SK-N-SH (cell line): Measurements from ENCODE around the gene CARMIL3. TPM values are rescaled to one million over a fixed set of nuclear protein-coding genes. Genes with fewer than 3 reads are reported as not detected.

ENCODE experiments used
- CTCF ChIA-PET: fragments of 300-600, 350-600 bp; formaldehyde crosslinking; extraction: SDS; loops from one replicate; lab custom pipeline; 2021; lab: Yijun Ruan, JAX
- POLR2A ChIA-PET: fragments of 350-600 bp; sonication (Branson Sonifier 250); formaldehyde crosslinking; extraction: SDS; loops from one replicate; lab custom pipeline; 2020; ENCODE audit warnings: antibody characterized with exemption, inconsistent platforms; lab: Yijun Ruan, JAX
- DNase-seq: peaks from one replicate; pipeline ENCODE4 v3.0.0; 2012
- H2AFZ ChIP-seq: fragments of 200-600 bp; sonication (generic); 2 replicates; pipeline ENCODE4 v1.8.1; 2016; ENCODE audit warnings: antibody characterized with exemption, mild to moderate bottlenecking, low read depth
- H3F3A ChIP-seq: fragments of 200-600 bp; sonication (generic); replicated peaks from 2 replicates; pipeline ENCODE3; 2016; ENCODE audit warnings: antibody characterized with exemption, mild to moderate bottlenecking; ENCODE audit not compliant: insufficient read depth
- H3K27ac ChIP-seq, 2 experiments: fragments of 200-500 bp in 1 of 2; fragments of 200-600 bp in 1 of 2; sonication (Bioruptor generic) in 1 of 2; sonication (generic), shearing (Covaris generic) in 1 of 2; 2 replicates each; pipeline versions ENCODE4 v1.5.1 to v1.6.1; 2014 to 2016; ENCODE audit warnings: low read depth in 2 of 2, inconsistent platforms in 1 of 2, low read length in 1 of 2, mild to moderate bottlenecking in 1 of 2, mixed read lengths in 1 of 2
- H3K27me3 ChIP-seq: fragments of 200-600 bp; sonication (generic), shearing (Covaris generic); 2 replicates; pipeline ENCODE4 v1.6.1; 2016; ENCODE audit warnings: mixed run types; ENCODE audit not compliant: insufficient read depth
- H3K36me3 ChIP-seq, 2 experiments: fragments of 200-500 bp in 1 of 2; fragments of 200-600 bp in 1 of 2; sonication (Bioruptor generic) in 1 of 2; sonication (generic) in 1 of 2; replicated peaks in 1 of 2; 2 replicates each; pipeline versions ENCODE3 to v1.5.1; 2014 to 2016; ENCODE audit warnings: low read length in 1 of 2, mild to moderate bottlenecking in 1 of 2; ENCODE audit not compliant: insufficient read depth in 2 of 2, control insufficient read depth in 1 of 2
- H3K4me1 ChIP-seq, 2 experiments: fragments of 200-500 bp in 1 of 2; fragments of 200-600 bp in 1 of 2; sonication (Bioruptor generic) in 1 of 2; sonication (generic), shearing (Covaris generic) in 1 of 2; 2 replicates each; pipeline versions ENCODE4 v1.5.1 to v1.6.1; 2014 to 2016; ENCODE audit warnings: low read depth in 1 of 2, low read length in 1 of 2, mixed run types in 1 of 2; ENCODE audit not compliant: insufficient read depth in 2 of 2, control insufficient read depth in 1 of 2
- H3K4me2 ChIP-seq: fragments of 200-600 bp; sonication (generic), shearing (Covaris generic); 2 replicates; pipeline ENCODE4 v1.6.1; 2017; ENCODE audit warnings: mixed run types
- H3K4me3 ChIP-seq, 2 experiments: fragments of 200-500 bp in 1 of 2; fragments of 200-600 bp in 1 of 2; sonication (Bioruptor generic) in 1 of 2; sonication (generic), shearing (Covaris generic) in 1 of 2; 2 replicates each; pipeline versions ENCODE4 v1.5.1 to v1.8.1; 2014 to 2016; ENCODE audit warnings: low read depth in 2 of 2, inconsistent platforms in 1 of 2, low read length in 1 of 2, mild to moderate bottlenecking in 1 of 2, mixed read lengths in 1 of 2, moderate library complexity in 1 of 2
- H3K79me2 ChIP-seq: fragments of 200-600 bp; sonication (generic); 2 replicates; pipeline ENCODE4 v1.8.1; 2017; ENCODE audit warnings: mild to moderate bottlenecking; ENCODE audit not compliant: insufficient read depth
- H3K9ac ChIP-seq: fragments of 200-600 bp; sonication (generic); 2 replicates; pipeline ENCODE4 v1.6.1; 2017; ENCODE audit warnings: mixed run types
- H3K9me2 ChIP-seq: fragments of 200-600 bp; sonication (generic); 2 replicates; pipeline ENCODE4 v1.6.1; 2017; ENCODE audit warnings: mixed run types
- H3K9me3 ChIP-seq: fragments of 200-600 bp; sonication (generic); 2 replicates; pipeline ENCODE4 v1.6.1; 2017; ENCODE audit warnings: mixed run types, mild to moderate bottlenecking, moderate library complexity
- H4K20me1 ChIP-seq: fragments of 200-600 bp; sonication (generic); 2 replicates; pipeline ENCODE4 v1.6.1; 2017; ENCODE audit warnings: mild to moderate bottlenecking, mixed run types; ENCODE audit not compliant: insufficient read depth
- ELF1 ChIP-seq: IDR thresholded peaks from 2 replicates; pipeline ENCODE4 v1.4.0; 2012
- EP300 ChIP-seq, 2 experiments: IDR thresholded peaks; 2 replicates each; pipeline versions ENCODE4 v1.4.0 to v1.6.1; 2012; ENCODE audit warnings: borderline replicate concordance in 1 of 2, low read depth in 1 of 2, low read length in 1 of 2
- FOXJ3 ChIP-seq: sonication (generic); formaldehyde crosslinking; IDR thresholded peaks from 2 replicates; pipeline ENCODE4 v1.5.1; 2020; ENCODE audit warnings: mild to moderate bottlenecking, missing genetic modification reagents
- JUND ChIP-seq: IDR thresholded peaks from 2 replicates; pipeline ENCODE4 v1.4.0; 2012
- POLR2AphosphoS5 ChIP-seq: IDR thresholded peaks from 2 replicates; pipeline ENCODE4 v1.6.1; 2012; ENCODE audit warnings: low read depth, low read length
- RFX5 ChIP-seq: IDR thresholded peaks from 2 replicates; pipeline ENCODE4 v1.6.1; 2012; ENCODE audit warnings: mild to moderate bottlenecking, improper control_type of control experiment, low read length
- SIN3A ChIP-seq: IDR thresholded peaks from 2 replicates; pipeline ENCODE4 v1.6.1; 2012; ENCODE audit warnings: low read depth, mild to moderate bottlenecking, low read length, moderate library complexity, borderline replicate concordance
- TEAD4 ChIP-seq: IDR thresholded peaks from 2 replicates; pipeline ENCODE4 v1.4.0; 2012; ENCODE audit warnings: mild to moderate bottlenecking, borderline replicate concordance; ENCODE audit not compliant: insufficient read depth
- YY1 ChIP-seq: IDR thresholded peaks from 2 replicates; pipeline ENCODE4 v1.4.0; 2012; ENCODE audit warnings: low read depth, mild to moderate bottlenecking
- WGBS: methylation state at CpG from one replicate; pipeline ENCODE4 v1.1.6; 2017; ENCODE audit warnings: low lambda C conversion rate; 5-methylcytosine and 5-hydroxymethylcytosine counted together
- polyA plus RNA-seq, 3 experiments: library from polyadenylated mRNA; depleted of rRNA; stranded (reverse); fragments of >200 nt; gene quantifications; 2 replicates each; pipeline ENCODE4 v1.2.3, GENCODE V29; 2012
- TF ChIP-seq, protein P1 (sequence below): fragments of 200-600 bp; sonication (generic); IDR thresholded peaks from 2 replicates; pipeline ENCODE4 v1.6.1; 2017; ENCODE audit warnings: antibody characterized with exemption, mild to moderate bottlenecking, moderate library complexity
- TF ChIP-seq, protein P2 (sequence below): fragments of 150-350 bp; IDR thresholded peaks from 2 replicates; pipeline ENCODE4 v1.6.1; 2017; ENCODE audit warnings: antibody characterized with exemption, low read length, low read depth, borderline replicate concordance

The CARMIL3 gene
- polyA plus RNA-seq, 1 of the 3 experiments (the other 2 are of a cell fraction), result 0.43 TPM

DNA sequence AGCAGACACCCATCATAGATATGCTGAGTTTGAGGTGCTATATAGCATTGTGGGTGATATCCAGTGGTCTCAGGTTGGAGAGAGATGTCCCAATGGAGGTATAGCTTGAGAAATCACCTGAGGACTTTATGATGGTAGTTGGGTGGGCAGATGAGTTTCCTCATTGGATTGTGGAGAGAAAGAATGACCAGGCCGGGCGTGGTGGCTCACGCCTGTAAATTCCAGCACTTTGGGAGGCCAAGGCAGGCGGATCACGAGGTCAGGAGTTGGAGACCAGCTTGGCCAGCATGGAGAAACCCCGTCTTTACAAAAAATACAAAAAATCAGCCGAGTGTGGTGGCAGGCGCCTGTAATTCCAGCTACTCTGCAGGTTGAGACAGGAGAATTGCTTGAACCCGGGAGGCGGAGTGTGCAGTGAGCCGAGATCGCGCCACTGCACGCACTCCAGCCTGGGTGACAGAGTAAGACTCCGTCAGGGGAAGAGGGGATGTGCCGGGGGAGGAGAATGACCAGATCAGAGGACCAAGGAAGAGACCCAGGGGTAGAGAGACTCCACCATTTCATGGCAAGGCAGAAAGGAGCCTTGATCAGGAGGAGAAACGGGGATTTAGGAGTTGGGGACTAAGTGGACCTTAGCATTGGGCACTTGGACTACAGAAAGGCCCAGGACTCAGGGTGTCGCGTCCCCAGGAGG, 41.5 kb downstream of the CARMIL3 start:
- Histone ChIP-seq H3K9me3 (no peaks in the 10 kb centered on the region), H3K9ac (0 out of 2 replicates have a peak overlapping the region, but pooled peaks have one; percentile 92), H3K4me1 (peaks cover 12 to 19% of the 10 kb centered on the region in 2 experiments; a peak in 2 of 4 replicates), H3K79me2 (peaks cover 16% of the 10 kb centered on the region)
- no peak for TF ChIP-seq TEAD4
- no peak for TF ChIP-seq SIN3A
- no peak for TF ChIP-seq FOXJ3 (CRISPR knock-in tag)
- TF ChIP-seq, protein P1, sequence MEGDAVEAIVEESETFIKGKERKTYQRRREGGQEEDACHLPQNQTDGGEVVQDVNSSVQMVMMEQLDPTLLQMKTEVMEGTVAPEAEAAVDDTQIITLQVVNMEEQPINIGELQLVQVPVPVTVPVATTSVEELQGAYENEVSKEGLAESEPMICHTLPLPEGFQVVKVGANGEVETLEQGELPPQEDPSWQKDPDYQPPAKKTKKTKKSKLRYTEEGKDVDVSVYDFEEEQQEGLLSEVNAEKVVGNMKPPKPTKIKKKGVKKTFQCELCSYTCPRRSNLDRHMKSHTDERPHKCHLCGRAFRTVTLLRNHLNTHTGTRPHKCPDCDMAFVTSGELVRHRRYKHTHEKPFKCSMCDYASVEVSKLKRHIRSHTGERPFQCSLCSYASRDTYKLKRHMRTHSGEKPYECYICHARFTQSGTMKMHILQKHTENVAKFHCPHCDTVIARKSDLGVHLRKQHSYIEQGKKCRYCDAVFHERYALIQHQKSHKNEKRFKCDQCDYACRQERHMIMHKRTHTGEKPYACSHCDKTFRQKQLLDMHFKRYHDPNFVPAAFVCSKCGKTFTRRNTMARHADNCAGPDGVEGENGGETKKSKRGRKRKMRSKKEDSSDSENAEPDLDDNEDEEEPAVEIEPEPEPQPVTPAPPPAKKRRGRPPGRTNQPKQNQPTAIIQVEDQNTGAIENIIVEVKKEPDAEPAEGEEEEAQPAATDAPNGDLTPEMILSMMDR, result no peak
- no peak for TF ChIP-seq ELF1
- TF ChIP-seq POLR2AphosphoS5, result no peak
- no peak for TF ChIP-seq RFX5
- no peak for TF ChIP-seq YY1
- no peak for TF ChIP-seq JUND
- TF ChIP-seq EP300 (IDR thresholded peaks at IDR 0.05; ENCODE audit: borderline replicate concordance in 1 of 2, low read depth in 1 of 2, low read length in 1 of 2), result no peak
- TF ChIP-seq, protein P2, sequence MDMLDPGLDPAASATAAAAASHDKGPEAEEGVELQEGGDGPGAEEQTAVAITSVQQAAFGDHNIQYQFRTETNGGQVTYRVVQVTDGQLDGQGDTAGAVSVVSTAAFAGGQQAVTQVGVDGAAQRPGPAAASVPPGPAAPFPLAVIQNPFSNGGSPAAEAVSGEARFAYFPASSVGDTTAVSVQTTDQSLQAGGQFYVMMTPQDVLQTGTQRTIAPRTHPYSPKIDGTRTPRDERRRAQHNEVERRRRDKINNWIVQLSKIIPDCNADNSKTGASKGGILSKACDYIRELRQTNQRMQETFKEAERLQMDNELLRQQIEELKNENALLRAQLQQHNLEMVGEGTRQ, result no peak
- TF ChIP-seq, all 33 proteins: peak for 0
- Histone ChIP-seq H3K4me2 (peak overlapping the region; percentile 100), H3K4me3 (peak overlapping the region in 1 of 2 experiments; percentile 80; a peak in 2 of 4 replicates), H3K9me2 (no peaks in the 10 kb centered on the region), H3K27me3 (no peaks in the 10 kb centered on the region), H3K27ac (peak overlapping the region; percentile 47 to 70; a peak in 3 of 4 replicates), H3F3A (peaks cover 3% of the 10 kb centered on the region), H2AFZ (no peak overlapping the region), H3K36me3 (peaks cover 0 to 3% of the 10 kb centered on the region in 2 experiments), H4K20me1 (no peaks in the 10 kb centered on the region)
- CTCF ChIA-PET, result interaction anchor here (0.9 to 25.4 kb wide), 6 partner anchors 13 to 161 kb away, joined by 3 to 1159 read pairs (median 7); partner anchors contain the start of genes CARMIL3, CPNE6, DCAF11 and IRF9
- no peak for DNase-seq
- POLR2A ChIA-PET, result interaction anchor here (0.6 to 6.2 kb wide), 11 partner anchors 9 to 129 kb away, joined by 3 to 46 read pairs (median 11); partner anchors contain the start of genes CARMIL3, DCAF11, NRL and PSME2
- WGBS, result 89% methylated on average over 19 of the region's 19 CpGs
